GM21619 (cell line): ENCODE results near the gene WFDC10A.
"Not testable (repeated sequence)": the region's sequence is repeated elsewhere in the genome, so short reads cannot be mapped to it uniquely, and the experiment has no call there.

Source experiments
- ATAC-seq: cut with Tn5 transposase; IDR thresholded peaks from one replicate; pipeline ENCODE4 v1.9.1; 2021; ENCODE audit not compliant: unreplicated experiment

The WFDC10A gene

DNA sequence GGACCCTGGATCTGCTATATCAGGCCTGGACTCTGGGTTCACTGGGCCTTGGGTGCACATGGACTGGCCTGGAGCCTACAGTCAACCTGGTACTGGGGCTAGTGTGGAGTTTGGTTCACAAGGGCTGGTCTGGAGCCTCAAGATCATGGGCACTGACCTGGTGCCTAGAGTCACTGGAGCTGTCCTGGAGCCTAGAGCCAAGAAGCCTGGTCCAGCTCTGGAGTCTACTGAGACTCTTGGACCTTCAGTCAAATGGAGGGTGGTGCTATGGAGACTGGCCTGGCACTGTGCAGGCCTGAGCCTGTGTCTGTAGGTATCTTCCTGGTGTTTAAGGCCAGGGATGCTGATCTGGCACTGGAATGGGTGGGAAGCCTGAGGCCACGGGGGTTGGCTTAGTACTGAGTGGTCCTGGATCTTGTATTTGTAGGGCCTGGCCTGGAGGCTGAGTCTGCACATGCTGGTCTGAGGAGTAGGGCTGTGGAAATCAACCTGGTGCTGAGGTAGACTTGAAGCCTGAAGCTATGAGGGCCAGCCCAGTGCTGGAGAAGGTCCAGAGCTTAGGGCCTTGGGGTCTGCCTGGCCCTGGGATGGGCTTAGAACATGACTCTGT lies 18.0 kb downstream of the WFDC10A start:
- ATAC-seq, result no peak

DNA sequence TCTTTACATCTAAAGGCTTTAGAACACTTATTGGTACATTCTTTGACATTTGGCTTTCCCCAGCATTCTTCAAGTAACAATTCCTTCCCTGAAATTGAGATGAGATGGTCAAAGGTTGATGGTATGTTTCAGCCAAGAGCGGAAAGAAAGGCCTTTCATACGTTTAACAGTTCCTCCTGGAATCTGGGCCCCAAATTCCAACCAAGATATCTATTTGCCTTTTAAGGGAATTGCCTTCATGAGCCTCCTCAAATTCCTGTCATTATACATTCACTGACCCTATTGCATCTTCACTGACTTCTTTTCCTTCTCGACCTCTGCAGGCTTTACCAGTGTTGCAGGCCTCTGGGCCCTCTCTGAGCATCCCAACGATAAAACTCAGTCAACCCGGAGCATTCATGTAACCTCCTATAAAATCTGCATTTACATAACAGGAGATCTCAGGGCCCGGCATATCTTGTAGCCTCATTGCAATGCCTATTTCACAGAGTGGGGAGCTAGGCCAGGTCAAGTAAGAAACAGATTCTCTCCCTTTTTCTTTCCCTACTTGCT lies 19.8 kb downstream of the WFDC10A start:
- no peak for ATAC-seq

DNA sequence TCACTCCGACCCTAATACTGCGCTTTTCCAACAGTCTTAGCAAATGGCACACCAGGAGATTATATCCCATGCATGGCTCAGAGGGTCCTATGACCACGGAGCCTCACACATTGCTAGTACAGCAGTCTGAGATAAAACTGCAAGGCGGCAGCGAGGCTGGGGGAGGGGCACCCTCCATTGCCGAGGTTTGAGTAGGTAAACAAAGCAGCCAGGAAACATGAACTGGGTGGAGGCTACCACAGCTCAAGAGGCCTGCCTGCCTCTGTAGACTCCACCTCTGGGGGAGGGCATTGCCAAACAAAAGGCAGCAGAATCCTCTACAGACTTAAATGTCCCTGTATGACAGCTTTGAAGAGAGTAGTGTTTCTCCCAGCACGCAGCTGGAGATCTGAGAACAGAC lies 22.2 kb downstream of the WFDC10A start:
- ATAC-seq, result not testable (repeated sequence)

GRCh38 chr20:45657038-45657437 lies 27.5 kb downstream of the WFDC10A start:
- ATAC-seq, result not testable (repeated sequence)

- no peak for ATAC-seq
Observed at GRCh38 chr20:45670139-45670538, 40.6 kb downstream of the WFDC10A start, which contains the start of gene WFDC11. Gene WFDC11, minus strand, starts transcription at chr20:45670239. Its CDS starts 19,639 bp downstream, at chr20:45650600.

GRCh38 chr20:45672765-45673164 lies 43.2 kb downstream of the WFDC10A start:
- ATAC-seq, result no peak

GRCh38 chr20:45679650-45680049 lies 50.1 kb downstream of the WFDC10A start:
- ATAC-seq, result no peak
